Measurements from ENCODE around the gene MMP7.

DNA sequence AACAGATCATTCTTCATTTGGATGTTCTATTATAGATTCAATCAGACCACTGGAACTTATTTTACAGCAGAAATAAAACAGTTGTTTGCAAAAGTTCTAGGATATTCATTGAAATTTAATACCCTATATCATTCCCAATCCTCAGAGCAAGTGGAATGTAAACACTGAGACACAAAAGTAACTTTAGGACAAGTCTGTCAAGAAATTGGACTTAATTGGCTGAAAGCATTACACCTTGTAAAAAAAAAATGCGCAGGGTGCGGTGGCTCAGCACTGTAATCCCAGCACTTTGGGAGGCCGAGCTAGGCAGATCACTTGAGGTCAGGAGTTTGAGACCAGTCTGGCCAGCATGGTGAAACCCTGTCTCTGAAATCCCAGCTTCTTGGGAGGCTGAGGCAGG is 48.1 kb downstream of the MMP7 start:
- TF ChIP-seq, protein P1, sequence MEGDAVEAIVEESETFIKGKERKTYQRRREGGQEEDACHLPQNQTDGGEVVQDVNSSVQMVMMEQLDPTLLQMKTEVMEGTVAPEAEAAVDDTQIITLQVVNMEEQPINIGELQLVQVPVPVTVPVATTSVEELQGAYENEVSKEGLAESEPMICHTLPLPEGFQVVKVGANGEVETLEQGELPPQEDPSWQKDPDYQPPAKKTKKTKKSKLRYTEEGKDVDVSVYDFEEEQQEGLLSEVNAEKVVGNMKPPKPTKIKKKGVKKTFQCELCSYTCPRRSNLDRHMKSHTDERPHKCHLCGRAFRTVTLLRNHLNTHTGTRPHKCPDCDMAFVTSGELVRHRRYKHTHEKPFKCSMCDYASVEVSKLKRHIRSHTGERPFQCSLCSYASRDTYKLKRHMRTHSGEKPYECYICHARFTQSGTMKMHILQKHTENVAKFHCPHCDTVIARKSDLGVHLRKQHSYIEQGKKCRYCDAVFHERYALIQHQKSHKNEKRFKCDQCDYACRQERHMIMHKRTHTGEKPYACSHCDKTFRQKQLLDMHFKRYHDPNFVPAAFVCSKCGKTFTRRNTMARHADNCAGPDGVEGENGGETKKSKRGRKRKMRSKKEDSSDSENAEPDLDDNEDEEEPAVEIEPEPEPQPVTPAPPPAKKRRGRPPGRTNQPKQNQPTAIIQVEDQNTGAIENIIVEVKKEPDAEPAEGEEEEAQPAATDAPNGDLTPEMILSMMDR (IDR thresholded peaks at IDR 0.05 in 4 of 5, conservative IDR thresholded peaks at IDR 0.05 in 1 of 5): no peak
- no peak for TF ChIP-seq POLR2A (IDR thresholded peaks at IDR 0.05)

Measured in gastrocnemius medialis (tissue), 4 donors.